D721Med (cell line): Measurements from ENCODE around the gene YRDC.

Source experiments
- DNase-seq: peaks from one replicate; pipeline ENCODE4 v3.0.0; 2011; ENCODE audit warnings: low spot score; ENCODE audit not compliant: insufficient read length
- FAIRE-seq: peaks from 2 replicates; lab custom pipeline; 2011; peaks lifted over from hg19 to GRCh38; lab: Jason Lieb, UNC
- TF ChIP-seq, protein P1 (sequence below): IDR thresholded peaks from 2 replicates; pipeline ENCODE4 v1.5.1; 2012; ENCODE audit warnings: mild to moderate bottlenecking, control low read depth; ENCODE audit not compliant: insufficient read depth; ENCODE audit errors: missing control alignments

The YRDC gene

DNA sequence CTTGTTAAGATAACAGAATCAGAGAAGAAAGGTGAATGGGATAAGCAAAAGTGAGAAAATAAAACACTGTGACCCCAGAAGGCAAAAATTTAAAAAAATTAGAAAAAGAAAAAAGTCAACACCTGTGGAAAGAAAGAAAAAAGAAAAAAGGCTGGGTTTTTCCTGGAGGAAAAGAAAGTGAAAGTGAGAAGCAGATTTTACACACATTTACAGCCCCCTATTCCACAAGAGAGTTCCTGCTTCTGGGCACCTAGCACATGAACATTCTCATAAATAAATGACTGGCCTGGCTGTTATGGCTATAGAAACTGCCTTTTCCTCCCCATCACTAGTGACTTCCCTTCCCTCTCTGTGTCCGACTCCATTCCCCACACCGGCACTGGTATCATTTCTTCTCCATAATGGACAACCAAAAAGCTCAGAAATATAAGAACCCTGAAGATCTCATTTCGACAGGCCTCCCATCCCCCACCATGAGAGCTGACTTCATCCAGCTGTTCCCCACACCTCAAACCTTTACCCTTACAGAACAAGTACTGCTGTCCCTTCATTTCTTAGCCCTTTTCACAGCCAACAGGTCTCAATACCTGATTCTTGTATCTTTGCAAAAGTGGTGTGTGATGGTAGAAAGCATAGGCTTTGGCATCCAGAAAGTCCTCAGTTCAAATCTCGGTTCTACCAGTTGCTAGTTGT is 38.8 kb upstream of the YRDC start:
- DNase-seq (no peak), FAIRE-seq (no peak)
- TF ChIP-seq, protein P1, sequence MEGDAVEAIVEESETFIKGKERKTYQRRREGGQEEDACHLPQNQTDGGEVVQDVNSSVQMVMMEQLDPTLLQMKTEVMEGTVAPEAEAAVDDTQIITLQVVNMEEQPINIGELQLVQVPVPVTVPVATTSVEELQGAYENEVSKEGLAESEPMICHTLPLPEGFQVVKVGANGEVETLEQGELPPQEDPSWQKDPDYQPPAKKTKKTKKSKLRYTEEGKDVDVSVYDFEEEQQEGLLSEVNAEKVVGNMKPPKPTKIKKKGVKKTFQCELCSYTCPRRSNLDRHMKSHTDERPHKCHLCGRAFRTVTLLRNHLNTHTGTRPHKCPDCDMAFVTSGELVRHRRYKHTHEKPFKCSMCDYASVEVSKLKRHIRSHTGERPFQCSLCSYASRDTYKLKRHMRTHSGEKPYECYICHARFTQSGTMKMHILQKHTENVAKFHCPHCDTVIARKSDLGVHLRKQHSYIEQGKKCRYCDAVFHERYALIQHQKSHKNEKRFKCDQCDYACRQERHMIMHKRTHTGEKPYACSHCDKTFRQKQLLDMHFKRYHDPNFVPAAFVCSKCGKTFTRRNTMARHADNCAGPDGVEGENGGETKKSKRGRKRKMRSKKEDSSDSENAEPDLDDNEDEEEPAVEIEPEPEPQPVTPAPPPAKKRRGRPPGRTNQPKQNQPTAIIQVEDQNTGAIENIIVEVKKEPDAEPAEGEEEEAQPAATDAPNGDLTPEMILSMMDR, result no peak

DNA sequence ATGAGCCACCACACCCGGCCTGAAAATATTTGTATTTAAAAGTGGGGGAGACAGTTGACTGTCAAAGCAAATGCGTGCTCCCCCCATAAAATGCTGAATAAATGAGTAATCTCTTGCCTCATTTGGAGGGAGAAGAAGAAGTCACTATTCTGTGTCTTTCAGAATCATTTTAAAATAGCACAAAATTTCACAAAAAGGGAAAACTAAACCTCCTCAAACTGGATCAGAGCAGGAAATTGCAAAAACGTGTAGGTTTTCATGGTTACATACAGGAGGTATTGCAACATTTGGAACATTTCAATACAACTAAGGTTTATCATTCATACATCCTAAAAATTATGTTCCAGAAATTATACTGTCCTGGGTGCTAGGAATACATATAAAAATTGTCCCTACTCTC is 37.8 kb upstream of the YRDC start:
- DNase-seq, result no peak
- FAIRE-seq, result no peak
- TF ChIP-seq, protein P1, result no peak

DNA sequence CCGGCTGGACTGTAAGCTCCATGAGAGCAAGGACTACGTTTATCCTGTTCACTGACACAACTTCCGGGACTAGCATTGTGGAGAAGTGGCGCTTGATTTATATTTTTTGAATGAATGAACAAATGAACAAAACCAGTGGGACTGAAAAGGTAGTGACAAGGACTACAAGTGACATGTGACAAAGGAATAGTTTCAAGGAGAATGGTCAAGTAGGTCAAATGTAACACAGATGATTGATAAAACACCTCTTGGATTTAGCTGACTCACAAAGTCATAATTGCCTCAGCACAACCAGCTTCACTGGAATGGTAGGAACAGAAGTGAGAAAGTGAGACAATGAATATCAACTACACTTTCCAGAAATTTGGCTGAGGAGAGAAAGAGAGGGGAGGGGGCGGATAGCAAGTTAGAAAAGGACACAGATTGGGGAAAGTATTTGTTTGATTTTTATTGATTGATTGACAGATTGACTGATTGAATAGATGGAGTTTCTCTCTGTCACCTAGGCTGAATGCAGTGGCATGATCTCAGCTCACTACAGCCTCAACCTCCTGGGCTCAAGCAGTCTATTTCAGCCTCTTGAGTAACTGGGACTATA is 37.1 kb upstream of the YRDC start:
- FAIRE-seq, result no peak
- no peak for DNase-seq
- TF ChIP-seq, protein P1, result no peak

DNA sequence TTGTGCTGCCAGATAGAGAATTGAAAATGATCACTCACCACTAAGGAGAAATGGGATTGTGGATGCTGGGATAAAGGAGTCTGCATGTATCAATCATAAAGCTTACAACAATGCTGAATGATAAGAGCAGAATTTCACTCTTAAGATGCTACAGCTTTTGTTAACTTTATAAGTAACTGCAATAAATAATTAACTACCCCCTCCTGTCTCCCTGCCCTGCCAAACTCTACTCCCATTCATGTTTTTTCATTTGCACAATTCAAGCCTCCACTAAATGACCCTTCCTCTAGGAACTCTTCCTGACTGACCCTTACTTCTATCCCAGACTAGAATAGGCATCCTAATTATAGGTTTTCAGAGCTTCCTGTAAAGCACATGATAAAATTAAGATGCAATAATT is 36.5 kb upstream of the YRDC start:
- DNase-seq (no peak), FAIRE-seq (no peak)
- TF ChIP-seq, protein P1, result no peak

DNA sequence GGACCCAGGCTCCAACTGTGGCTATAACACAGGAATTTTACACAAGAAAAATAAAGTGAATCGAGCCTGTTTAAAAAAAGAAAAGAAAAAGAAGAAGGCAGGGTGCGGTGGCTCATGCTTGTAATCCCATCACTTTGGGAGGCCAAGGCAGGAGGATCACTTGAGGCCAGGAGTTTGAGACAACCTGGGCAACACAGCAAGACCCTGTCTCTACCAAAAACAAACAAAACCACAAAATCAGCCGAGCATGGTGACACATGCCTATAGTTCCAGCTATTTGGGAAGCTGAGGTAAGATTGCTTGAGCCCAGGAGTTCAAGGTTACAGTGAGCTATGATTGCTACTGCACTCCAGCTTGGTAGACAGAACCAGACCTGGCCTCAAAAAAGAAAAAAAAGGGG is 33.6 kb upstream of the YRDC start:
- no peak for FAIRE-seq
- TF ChIP-seq, protein P1, result no peak
- no peak for DNase-seq

DNA sequence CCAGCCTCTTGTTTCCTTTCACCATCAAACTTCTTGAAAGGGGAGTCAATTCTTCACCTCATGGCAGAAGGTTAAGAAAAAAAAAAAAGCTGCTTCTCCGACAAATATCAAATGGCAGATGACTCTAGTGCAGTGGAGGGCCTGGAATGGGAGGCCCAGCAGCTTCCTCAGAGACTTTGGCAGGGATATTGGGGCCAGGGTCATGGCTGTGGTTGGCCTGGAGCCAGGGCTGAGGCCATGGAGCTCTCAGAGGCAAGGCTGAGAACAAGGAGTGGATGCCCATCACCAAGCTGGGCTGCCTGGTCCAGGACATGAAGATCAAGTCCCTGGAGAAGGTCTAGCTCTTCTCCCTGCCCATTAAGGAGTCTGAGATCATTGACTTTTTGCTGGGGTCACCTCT is 32.7 kb upstream of the YRDC start:
- TF ChIP-seq, protein P1, result no peak
- DNase-seq (no peak), FAIRE-seq (no peak)

DNA sequence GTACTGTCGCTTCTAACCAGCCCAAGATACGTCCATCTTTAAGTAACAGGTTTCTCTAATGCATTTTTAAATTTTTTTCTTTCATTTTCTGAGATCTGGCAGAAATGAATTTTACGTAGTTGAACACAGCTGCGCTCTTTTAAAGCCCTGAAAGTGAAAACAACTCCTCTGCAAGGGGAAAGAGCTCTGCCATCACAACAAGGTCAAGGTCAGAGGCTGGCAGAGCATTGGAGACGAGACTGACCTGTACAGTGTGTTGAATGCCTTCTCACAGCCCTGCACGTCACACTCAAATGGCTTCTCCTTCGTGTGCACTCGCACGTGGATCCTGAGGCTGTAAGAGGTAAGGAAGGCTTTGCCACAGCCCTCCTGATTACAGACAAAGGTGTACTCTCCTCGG is 31.7 kb upstream of the YRDC start:
- TF ChIP-seq, protein P1, result no peak
- no peak for FAIRE-seq

More for the DNA sequence above, 31.7 kb upstream of the YRDC start:
- no peak for DNase-seq
